HG02973 (cell line): ENCODE data around the gene SCN3A.
A peak's percentile ranks its signal among the peaks of the same experiment; 100 is the strongest.

Experiments used
- ATAC-seq: cut with Tn5 transposase; IDR thresholded peaks from one replicate; pipeline ENCODE4 v1.9.1; 2021; ENCODE audit warnings: moderate library complexity; ENCODE audit not compliant: unreplicated experiment

Gene SCN3A

DNA sequence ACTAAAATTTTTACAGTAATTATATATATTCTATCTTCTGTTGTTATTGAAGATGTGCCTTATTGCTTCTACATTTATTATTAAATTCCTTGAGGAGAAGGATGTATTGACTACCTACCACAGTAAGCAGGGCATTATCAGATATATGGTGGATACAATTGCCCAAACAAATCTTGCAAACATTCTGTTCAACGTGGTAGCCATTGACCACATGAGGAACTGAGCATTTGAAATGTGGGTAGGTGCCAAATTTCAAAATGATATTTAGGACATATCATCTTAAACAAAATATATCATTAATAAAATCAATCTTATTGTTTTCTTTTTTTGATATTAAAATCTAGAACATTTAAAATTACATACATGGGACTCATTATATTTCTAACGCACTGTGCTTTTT, 11.1 kb downstream of the SCN3A start:
- no peak for ATAC-seq

DNA sequence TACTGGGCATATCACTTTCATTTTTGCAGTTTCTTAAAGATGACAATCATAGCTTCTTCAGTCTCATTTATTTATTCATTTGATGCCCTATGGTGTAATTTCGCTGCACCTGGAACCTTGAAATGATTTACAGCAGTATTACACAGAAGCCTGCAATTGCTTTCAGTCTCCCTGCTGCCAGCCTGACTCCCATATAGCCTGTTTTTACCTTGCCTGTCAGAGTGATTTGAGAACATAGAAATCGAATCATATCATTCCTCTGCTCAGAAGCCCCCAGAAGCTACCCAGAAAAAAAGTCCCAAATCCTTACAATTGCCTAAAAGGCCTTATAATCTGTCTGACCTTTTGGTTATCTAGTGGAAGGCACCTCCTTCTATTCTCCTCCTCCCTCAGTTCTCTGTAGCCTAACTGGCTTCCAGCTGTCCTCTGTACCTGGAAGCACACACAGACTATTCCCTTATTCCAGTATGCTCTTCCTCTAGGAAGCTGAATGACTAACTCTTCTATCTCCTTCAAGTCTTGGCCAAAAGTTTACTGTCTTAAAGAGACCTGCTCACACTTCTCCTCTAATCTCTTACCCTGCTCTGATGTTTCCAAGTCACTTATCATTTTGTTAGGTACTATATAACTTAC, 12.6 kb downstream of the SCN3A start:
- ATAC-seq: no peak

DNA sequence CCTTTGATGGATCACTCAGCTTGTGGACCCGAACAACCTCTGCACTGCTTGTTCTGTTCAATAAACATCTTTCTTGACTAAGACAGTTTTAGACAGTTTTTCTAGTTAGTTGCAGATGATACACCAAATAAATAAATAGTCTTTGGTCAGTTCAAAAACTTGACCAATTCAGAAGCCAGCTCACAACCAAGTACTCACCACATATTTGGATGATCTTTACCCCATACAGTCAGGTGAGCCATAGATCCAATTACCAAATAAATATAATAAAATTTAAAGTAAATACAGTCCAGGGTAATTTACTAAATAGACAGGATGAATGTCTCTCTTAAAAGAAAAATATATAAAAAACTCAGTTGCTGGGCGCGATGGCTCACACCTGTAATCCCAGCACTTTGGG, 18.2 kb downstream of the SCN3A start:
- no peak for ATAC-seq

DNA sequence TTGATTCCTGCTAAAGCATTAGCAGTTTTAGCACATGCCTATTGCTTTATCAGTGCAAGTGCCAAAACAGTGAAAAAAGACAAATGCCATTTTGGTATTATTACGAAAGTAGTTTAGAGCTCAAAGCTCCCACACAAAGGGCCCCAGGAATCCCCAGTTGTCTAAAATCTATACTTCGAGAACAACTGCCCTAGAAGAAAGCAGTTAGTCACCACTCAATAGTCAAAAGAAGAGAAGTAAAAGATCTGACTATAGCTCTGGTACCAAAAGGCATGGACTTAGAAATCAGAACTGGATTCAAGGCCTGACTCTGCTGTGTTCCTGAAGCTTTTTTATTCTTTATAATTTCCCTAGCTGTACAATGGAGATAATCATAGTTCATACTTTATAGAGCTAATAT, 21.8 kb downstream of the SCN3A start:
- no peak for ATAC-seq

DNA sequence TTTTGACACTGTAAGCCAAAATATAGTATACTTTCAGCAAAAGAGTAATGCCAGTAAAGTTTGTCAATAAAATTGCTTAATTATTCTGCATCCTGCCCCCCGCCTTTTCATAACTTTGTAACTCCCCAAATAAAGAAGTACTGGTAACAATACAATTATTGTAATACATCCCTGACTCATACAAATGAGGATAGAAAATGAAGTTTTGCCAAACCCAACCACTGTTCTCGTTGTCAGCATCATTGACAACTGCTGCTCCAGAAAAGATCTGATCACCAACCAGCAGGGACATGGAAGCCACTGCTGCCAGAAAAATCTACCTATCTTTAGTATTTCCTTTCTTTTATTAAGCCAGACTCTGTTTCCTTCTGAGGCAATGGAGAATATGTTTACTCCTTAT, 27.1 kb downstream of the SCN3A start:
- no peak for ATAC-seq

DNA sequence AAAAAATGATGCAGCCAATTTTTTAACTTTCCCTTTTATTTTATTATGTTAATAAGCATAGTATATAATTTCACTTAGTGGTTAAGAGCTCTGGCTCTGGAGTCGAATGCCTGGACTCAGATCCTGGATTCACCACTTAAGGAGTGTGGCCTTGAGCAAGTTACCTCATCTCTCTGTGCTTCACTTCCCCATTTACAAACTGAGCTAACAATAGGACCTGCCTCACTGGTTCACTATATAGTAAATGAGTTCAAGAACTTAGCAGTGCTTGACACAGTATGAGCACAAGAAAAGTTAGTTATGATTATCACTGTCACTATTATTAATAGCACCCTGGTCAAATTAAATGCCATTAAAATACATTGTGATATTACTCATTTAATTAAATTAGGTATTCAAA, 30.6 kb downstream of the SCN3A start:
- ATAC-seq: peak; percentile 67

DNA sequence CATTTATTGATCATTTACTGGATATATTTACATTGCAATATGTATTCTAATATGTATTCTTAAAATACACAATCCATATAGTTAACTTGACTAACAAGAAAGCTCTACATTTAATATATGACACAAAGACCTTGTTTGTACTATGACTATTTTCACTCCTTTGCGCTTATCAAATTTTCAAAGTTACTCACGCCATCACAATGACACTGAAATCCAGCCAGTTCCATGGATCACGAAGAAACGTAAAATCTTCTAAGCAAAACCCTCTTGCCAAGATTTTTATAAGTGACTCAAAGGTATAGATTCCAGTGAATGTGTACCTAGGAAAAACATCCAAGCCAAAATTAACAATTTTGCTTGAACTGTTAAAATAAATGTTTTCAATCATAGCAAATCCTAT, 39.6 kb downstream of the SCN3A start:
- no peak for ATAC-seq

DNA sequence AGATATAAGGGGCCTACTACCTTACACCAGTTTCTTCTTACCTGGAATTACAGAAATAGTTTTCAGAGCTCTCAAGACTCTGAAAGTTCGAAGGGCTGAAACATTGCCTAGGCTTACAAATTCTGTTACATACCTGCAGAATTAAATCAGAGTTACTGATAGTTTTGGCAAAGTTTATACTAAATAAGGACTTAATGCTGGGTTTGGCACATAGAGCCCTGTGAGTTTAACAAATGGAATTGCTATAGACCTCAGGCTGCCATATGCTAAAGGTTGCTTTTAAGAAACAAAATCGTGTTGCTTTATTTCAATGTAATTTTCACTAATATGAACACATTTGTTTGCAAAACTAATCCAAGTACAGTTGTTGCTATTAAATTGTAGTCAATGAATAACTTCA, 40.1 kb downstream of the SCN3A start:
- no peak for ATAC-seq

DNA sequence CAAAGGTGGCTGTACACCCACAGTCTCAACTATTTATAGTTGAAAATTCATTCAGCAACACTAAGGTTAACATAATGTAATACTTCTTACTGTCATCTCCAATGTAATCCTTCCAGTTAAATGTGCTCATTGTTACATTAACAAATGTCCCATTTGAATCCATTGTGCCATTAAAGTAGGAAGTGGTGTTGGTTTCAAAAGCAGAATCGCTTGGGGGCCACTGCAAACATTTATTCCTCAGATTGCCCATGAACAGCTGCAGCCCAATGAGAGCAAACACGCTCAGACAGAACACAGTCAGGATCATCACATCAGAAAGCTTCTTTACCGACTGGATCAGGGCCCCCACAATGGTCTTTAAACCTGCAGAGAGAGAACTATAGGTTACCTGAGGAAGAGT, 41.4 kb downstream of the SCN3A start:
- ATAC-seq: no peak

DNA sequence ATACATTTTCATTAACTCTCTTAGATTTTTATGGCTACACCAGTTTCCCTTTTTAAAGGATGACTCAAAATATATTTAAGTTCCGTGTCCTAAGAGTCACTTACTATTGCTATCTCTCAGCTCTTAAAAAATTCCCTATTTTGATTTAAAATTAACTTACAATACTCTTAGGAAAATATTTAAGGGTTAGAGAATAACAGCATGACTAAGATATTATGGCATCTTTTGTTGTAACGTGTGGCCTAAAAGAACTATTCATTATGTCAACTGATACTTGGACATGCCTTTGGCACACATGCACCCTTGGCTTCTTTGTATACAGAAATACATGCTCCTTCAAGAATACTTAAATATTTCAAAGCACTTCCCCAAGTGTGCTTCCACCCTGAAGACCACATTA, 42.3 kb downstream of the SCN3A start:
- no peak for ATAC-seq

DNA sequence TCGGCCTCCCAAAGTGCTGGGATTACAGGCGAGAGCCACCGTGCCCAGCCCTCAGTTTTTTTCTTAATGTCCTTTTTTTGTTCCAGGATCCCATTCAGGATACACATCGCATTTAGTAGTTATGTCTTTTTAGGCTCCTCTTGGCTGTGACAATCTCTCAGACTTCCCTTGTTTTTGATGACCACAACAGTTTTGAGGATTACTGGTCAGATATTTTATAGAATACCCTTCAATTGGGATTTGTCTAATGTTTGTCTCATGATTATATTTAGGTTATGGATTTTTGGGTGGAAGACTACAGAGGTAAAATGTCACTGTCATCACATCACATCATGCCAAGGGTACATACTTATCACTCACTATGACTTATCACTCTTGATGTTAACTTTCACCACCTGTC, 46.7 kb downstream of the SCN3A start:
- no peak for ATAC-seq

DNA sequence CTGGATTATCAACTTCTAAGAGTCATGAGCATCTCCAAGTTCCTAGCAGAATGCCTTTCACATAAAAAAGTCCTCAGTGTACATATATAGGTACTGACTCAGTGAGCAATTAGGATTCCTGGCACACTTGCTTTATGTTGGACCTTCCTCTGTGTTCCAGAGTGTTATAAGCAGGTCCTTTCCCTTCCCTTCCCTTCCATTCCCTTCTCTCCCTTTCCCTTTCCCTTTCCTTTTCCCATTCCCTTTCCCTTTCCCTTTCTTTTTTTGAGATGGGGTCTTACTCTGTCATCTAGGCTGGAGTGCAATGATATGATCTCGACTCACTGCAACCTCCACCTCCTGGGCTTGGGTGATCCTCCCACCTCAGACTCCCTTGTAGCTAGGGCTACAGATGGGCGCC, 48.7 kb downstream of the SCN3A start:
- ATAC-seq: no peak

DNA sequence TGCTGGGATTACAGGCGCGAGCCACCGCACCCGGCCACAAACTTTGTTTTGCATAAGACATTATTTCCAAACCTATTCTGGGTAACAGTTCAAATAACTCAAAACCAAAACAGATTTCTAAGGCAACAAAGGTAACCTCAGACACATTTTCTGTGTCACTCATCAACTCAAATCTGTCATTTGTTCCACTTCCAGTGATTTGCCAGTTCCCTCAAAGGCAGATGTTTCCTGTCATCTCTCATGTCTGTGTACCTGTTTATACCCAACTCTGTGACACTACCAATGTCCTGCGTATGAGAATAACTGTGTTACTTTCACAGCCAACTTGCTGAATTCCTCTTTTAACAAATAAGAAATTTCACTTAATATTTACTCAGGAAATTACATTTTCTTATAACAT, 54.4 kb downstream of the SCN3A start:
- ATAC-seq: peak; percentile 95

DNA sequence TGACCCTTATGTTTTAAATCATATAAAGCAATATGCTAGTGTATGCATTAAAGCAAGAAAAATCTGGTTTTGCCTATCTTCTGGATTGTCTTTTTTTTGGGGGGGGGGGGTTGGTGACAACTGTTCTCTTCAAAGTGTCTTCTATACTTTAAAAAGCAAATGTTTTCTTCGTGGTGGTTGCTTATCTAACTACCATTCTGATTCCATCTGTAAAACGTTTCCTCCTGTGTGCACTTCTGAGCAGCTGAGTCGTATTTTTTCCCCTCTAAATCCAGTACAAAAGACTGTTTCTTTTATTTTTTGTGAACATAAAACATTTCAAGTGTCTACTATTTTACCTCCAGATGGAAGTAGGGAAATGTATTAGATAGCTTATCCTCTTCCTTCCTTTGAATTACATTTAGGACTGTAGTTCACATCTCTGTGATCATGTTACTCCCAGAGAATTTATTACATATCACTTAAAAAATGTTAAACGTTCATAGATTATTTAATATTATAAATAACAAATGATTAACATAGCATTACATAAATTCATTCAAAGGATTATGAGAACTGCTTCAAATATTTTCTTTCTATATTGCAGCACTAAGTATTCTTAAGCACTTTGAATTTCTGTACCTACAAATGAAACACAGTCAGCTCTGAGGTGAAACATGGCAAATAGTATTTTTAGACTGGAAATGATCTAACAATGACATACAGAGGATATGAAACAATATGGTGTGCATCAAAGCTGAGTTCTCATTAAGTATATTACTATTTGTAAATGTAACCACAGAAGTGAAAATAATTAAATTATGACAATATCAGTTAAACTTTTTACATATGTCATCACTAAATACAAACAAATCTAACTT, 56.4 kb downstream of the SCN3A start:
- ATAC-seq: no peak

DNA sequence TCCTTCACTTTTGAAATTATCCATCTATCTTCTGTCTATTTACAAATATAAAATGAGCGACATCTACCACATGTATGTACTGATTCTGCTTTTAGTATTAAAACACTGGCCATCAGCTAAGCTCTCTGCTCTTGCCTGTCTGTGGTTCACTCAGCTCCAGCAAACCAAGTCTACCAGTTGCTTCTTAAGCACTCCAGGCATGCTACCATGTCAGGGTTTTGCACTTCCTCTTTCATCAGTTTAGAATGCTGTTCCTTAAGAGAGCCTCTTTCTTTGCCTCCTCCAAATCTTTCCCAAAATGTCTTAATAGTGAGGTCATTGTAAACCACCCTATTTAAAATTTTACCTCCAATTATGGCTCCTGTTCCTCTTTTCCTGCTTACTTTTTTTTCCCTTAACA, 59.5 kb downstream of the SCN3A start:
- peak; percentile 66 for ATAC-seq

DNA sequence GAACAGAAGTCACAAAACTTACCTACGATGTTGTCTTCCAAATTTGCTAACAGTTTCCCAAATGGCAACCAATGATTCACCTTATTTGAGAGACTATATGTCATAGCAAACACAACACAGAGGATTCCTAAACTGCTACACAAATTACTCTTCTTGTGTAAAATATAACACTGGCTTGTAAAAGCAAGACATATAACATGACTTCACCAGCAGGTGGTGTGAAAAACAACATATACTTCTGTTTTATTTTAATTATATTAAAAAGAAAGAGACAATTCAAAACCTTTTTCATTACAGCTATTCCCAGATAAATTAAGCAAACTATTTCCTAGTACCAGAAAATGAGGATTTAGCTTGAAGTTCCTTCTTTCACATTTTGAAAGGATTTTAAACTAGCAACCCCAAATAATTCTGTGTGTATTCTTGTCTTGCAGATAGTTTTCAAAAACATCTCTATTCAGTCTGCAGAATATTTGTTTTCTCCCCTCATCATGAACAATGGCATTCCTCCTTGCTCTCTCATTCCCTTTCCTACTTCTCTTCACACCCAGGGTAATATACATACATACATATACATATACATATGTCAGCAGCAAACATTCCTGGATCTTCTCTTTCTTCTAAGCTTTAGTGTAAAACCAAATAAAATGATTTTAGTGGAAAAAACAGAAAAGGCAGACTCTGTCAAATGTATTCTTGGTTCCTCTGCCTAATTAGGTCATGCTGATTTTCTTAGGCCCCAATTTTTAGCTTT, 62.1 kb downstream of the SCN3A start:
- no peak for ATAC-seq

DNA sequence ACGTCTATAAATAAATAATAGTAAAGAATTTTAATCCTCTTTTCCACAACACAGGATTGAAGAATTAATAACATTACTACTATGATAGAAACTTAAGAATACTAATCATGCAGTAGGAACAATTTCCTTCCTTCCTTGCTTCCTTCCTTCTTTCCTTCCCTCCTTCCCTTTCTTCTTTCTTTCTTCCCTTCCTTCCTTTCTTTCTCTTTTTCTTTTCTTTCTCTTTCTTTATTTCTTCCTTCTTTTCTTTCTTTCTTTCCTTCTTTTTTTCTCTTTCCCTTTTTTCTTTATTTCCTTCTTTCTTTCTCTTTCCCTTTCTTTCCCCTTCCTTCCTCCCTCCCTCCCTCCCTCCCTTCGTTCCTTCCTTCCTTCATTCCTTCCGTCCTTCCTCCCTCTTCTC, 77.6 kb downstream of the SCN3A start:
- no peak for ATAC-seq

DNA sequence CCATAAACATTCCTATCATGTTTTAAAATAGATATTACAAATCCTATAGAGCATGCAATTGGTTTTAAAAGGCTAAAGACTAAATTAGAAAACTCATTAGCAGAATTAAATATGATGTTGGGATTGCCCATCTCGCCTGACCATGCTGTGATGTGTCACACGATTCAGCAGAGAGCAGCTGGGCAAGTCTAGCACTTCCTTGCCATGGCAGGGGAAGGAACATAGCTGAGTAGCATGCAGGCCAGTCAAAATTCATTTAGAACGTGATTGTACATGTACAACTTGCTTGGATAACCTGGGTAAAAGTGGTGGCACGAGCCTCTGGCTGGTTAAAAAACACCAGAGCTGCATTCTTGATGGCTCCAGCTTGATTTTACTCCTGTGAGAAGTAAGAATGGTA, 81.3 kb downstream of the SCN3A start:
- no peak for ATAC-seq

DNA sequence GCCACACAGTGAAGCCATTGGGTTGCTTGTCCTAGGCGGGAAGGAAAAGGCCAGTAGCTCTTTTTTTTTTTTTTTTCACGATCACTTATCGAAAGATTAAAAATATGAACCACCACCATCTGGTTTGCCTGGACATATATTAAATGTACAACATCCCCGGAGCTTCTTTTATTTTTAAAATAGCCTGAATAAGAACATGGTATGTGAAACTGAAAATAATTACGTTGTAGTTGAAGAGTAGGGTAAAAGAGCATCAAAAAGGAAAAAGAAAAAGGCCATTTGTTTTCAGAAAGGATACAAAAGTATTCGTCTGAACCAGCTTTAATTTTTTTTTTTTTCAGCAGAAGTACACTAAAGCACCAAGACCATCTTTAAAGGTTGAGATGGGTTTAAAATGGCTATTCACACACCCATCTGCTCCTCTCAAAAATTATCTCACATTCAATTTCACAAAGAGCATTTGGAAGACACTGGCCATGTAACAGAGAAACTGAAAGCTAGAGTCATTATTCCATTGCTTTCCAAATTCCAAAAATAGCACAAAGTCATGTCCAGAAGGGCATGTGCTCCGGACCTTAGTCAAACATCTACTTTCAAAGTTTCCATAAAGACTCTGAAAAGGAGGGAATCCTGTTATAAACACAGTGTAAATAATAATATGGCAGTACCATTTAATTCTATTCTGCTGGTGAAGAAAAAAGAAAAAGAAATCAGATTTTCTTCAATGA, 82.9 kb downstream of the SCN3A start:
- ATAC-seq: no peak

DNA sequence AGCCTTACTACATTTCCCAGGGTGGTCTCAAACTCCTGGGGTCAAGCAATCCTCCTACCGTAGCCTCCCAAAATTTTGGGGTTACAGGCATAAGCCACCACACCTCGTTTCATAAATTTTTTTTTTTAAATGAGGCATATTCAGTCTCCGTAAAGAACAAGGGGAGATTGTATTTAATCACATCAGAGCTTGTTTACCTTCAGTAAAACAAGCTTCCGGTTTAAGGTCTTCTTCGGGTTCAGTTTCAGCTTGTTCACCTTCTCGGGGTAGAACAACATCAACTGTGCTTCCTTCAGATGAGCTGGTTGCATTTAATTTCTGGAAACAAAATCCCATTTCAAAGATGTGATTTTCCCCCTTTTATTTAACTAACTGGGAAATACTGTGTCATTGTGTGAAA, 88.6 kb downstream of the SCN3A start:
- no peak for ATAC-seq

DNA sequence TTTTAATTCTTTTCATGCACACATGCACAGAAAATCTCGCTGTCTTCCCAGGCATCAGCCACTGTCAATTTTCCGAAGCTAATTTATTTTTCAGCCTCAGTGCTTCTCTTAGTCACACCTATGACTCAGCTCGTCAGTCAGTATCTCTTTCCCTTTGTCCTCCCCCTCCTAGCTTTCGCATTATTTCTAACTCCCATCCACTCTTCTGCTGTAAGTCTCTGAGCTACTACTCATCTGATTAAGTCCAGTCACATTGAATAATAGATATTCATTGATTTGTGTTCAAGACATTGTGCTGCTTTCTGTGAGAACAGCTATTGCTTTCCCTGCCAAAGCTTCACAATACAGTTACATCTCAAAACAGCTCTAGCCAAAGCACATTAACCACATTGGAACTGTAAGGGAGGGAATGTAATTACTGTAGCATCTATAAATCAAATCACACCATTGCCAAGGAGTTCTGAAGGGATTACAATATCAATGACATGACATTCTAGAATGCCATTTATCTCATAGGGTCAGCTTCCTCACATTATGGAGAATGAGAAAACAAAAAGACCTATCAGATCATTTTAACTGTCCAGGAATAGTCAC, 89.4 kb downstream of the SCN3A start:
- no peak for ATAC-seq
